K562 (cell line): ENCODE measurements around the gene ARID3A. TPM values are rescaled to one million over a fixed set of nuclear protein-coding genes. Genes with fewer than 3 reads are reported as not detected.

Experiments used
- AFF1 ChIP-seq, 2 experiments: fragments of 450-650 bp; IDR thresholded peaks; 2 replicates each; pipeline ENCODE4 v1.6.1; 2018; ENCODE audit warnings: mild to moderate bottlenecking in 2 of 2, low read depth in 1 of 2; ENCODE audit not compliant: partially characterized antibody in 2 of 2
- CEBPZ ChIP-seq: fragments of 150-350 bp; IDR thresholded peaks from 2 replicates; pipeline ENCODE4 v1.6.1; 2014; ENCODE audit warnings: low read depth, mild to moderate bottlenecking, low read length, borderline replicate concordance
- CHD4 ChIP-seq: fragments of 200-600 bp; sonication (generic); IDR thresholded peaks from 3 replicates; pipeline ENCODE4 v1.6.1; 2012; ENCODE audit warnings: low read depth, mild to moderate bottlenecking, mixed read lengths, low read length, inconsistent platforms; ENCODE audit not compliant: insufficient read depth, insufficient replicate concordance, poor library complexity, severe bottlenecking
- CREB3 ChIP-seq: fragments of 450-650 bp; conservative IDR thresholded peaks from 2 replicates; pipeline ENCODE4 v1.6.1; 2016; ENCODE audit warnings: missing genetic modification characterization, low read depth, mild to moderate bottlenecking, missing compliant biosample characterization, moderate library complexity
- EZH2 ChIP-seq: IDR thresholded peaks from 2 replicates; pipeline ENCODE4 v1.6.1; 2012; ENCODE audit warnings: low read depth, mild to moderate bottlenecking, inconsistent platforms, low read length, borderline replicate concordance
- HSF4 ChIP-seq: fragments of 250-450 bp; sonication (Bioruptor Pico); IDR thresholded peaks from 2 replicates; pipeline ENCODE4 v2.1.2; 2022; ENCODE audit warnings: mild to moderate bottlenecking, moderate library complexity, borderline replicate concordance
- MECOM ChIP-seq: fragments of 250-450 bp; sonication (Bioruptor Pico); IDR thresholded peaks from 2 replicates; pipeline ENCODE4 v1.8.0; 2022; ENCODE audit warnings: inconsistent platforms
- NR3C1 ChIP-seq: sonication (generic); formaldehyde crosslinking; IDR thresholded peaks from 2 replicates; pipeline ENCODE4 v1.8.1; 2022; ENCODE audit warnings: missing genetic modification reagents
- POLR2H ChIP-seq: IDR thresholded peaks from 2 replicates; pipeline ENCODE4 v1.6.1; 2016; ENCODE audit warnings: missing genetic modification characterization, low read depth, mild to moderate bottlenecking, control low read depth, missing compliant biosample characterization, moderate library complexity
- PRMT5 ChIP-seq: sonication (generic); formaldehyde crosslinking; IDR thresholded peaks from 2 replicates; pipeline ENCODE4 v1.5.0; 2020; ENCODE audit warnings: missing genetic modification reagents
- PYGO2 ChIP-seq: fragments of 450-650 bp; IDR thresholded peaks from 2 replicates; pipeline ENCODE4 v1.6.1; 2016; ENCODE audit warnings: mild to moderate bottlenecking, missing genetic modification characterization, moderate library complexity, missing compliant biosample characterization
- ZNF232 ChIP-seq: sonication (generic); formaldehyde crosslinking; IDR thresholded peaks from 2 replicates; pipeline ENCODE4 v1.8.0; 2022; ENCODE audit warnings: mild to moderate bottlenecking, missing genetic modification reagents
- ZNF277 ChIP-seq: fragments of 250-450 bp; sonication (Bioruptor Pico); IDR thresholded peaks from 2 replicates; pipeline ENCODE4 v1.8.0; 2022; ENCODE audit warnings: inconsistent platforms, mild to moderate bottlenecking, moderate library complexity, borderline replicate concordance
- ZNF398 ChIP-seq: fragments of 250-450 bp; sonication (Bioruptor Pico); IDR thresholded peaks from 2 replicates; pipeline ENCODE4 v1.8.0; 2021; ENCODE audit warnings: moderate library complexity, mild to moderate bottlenecking, inconsistent platforms
- polyA plus RNA-seq, 8 experiments: library from polyadenylated mRNA; depleted of rRNA in 4 of 8; stranded (reverse) in 5 of 8; unstranded in 3 of 8; fragments of >200 nt; fragmentation: Nextera tagmentation in 2 of 8; fragmentation: Illumina TruSeq in 1 of 8; extraction: Ambion mirVana in 2 of 8; extraction: Trizol in 1 of 8; gene quantifications; 2 replicates each; pipeline versions ENCODE4 v1.2.1 to v1.2.3, GENCODE V29; 2011 to 2014; ENCODE audit warnings: inconsistent platforms in 1 of 8, missing spikeins in 1 of 8
- total RNA-seq, 7 experiments: library from RNA; depleted of rRNA in 6 of 7; stranded (reverse); fragments of >200 nt in 6 of 7; fragmentation: Illumina TruSeq in 2 of 7; extraction: Trizol in 2 of 7; gene quantifications; 2 replicates each; pipeline versions ENCODE4 v1.2.1 to v1.2.3, GENCODE V29; 2011 to 2021; ENCODE audit warnings: low replicate concordance in 1 of 7

Gene ARID3A
- total and polyA plus RNA-seq, 9 of the 15 experiments (the other 6 are each of a cell fraction or from before 2014, with no cell fraction given) = 1.4 to 118 (median 31.2) TPM

GRCh38 chr19:892894-893689 is 32.7 kb upstream of the ARID3A start, which contains the start of the genes MED16 and RNU6-9 (continued):
- TF ChIP-seq ZNF277 (CRISPR knock-in tag) (no peak), AFF1 (IDR thresholded peaks at IDR 0.05; ENCODE audit: low read depth in 1 of 2, partially characterized antibody in 2 of 2) (peak; percentile 59 to 91), MECOM (CRISPR knock-in tag) (no peak), HSF4 (CRISPR knock-in tag) (no peak), POLR2H (tag) (peak; percentile 99), EZH2 (no peak), ZNF398 (CRISPR knock-in tag) (no peak), NR3C1 (CRISPR knock-in tag) (no peak), CHD4 (no peak), ZNF232 (CRISPR knock-in tag) (no peak), CEBPZ (no peak), PYGO2 (tag) (no peak), CREB3 (tag) (no peak), PRMT5 (CRISPR knock-in tag) (no peak)
